Ectodermal cell (in vitro differentiated cells): ENCODE measurements around the gene PIGU.

Experiments
- H3K27ac ChIP-seq: 2 replicates; pipeline ENCODE4 v1.7.0; 2013; ENCODE audit warnings: mild to moderate bottlenecking, low read depth, low read length; ENCODE audit not compliant: insufficient read depth, poor library complexity, severe bottlenecking
- H3K27me3 ChIP-seq: 2 replicates; pipeline ENCODE4 v1.7.0; 2013; ENCODE audit warnings: mild to moderate bottlenecking, low read length; ENCODE audit not compliant: insufficient read depth, control insufficient read depth, poor library complexity, severe bottlenecking
- H3K36me3 ChIP-seq: one replicate; pipeline ENCODE4 v1.7.0; 2013; ENCODE audit warnings: low read length; ENCODE audit not compliant: control insufficient read depth, insufficient read depth
- H3K4me1 ChIP-seq: one replicate; pipeline ENCODE4 v1.7.0; 2013; ENCODE audit warnings: low read length; ENCODE audit not compliant: control insufficient read depth, insufficient read depth
- H3K4me3 ChIP-seq: 2 replicates; pipeline ENCODE4 v1.7.0; 2013; ENCODE audit warnings: low read depth, low read length, control low read depth; ENCODE audit not compliant: insufficient read depth
- H3K9me3 ChIP-seq: 2 replicates; pipeline ENCODE4 v1.7.0; 2013; ENCODE audit warnings: mild to moderate bottlenecking, low read length, moderate library complexity; ENCODE audit not compliant: control insufficient read depth
- WGBS, 2 experiments: methylation state at CpG; one replicate each; pipeline ENCODE4 v1.1.7; 2013; ENCODE audit warnings: missing lambda C conversion rate in 2 of 2; 5-methylcytosine and 5-hydroxymethylcytosine counted together

PIGU gene

DNA sequence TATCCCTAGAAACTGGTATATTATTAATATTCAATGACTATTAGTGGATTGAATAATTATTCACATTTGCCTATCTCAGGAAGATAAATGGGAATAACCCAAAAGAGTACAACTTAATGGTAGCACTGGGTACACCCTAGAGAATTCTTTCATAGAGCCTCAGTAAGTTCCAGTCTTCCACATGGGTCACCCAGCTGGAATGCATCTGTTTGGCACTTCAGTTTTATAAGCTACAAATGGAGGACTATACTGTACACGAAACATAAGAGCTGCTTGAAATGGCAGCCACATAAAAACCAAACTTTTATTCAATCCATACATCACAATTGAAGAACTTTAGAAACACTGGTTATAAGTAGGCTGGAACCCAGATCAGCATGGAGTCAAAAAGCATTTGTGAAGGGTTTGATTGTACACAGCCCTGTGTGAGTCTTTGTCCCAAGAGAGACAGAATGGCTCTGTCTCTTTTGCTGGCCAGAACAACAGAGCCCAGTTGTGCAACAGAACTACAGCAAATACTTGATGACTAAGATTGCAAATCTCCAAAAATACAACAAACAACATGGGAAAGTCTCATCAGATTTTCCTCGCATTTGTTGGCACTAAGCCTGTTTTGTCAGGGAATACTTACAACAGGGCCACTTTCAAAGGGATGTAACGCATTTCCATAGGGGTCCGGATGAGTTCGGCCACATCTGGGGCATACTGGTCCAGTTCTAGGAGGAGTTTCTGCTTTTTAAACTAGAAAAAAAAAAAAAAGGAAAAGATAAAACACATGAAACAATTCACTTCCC is 39.5 kb downstream of the PIGU start:
- H3K9me3 ChIP-seq, result no peaks in the 10 kb centered on the region
- H3K27me3 ChIP-seq, result no peaks in the 10 kb centered on the region
- H3K4me3 ChIP-seq, result no peak overlapping the region
- no peak overlapping the region for H3K27ac ChIP-seq
- peaks cover 8% of the 10 kb centered on the region for H3K36me3 ChIP-seq
- no peaks in the 10 kb centered on the region for H3K4me1 ChIP-seq
- 89 to 91% methylated on average over 5 of the region's 5 CpGs for WGBS, 2 experiments

DNA sequence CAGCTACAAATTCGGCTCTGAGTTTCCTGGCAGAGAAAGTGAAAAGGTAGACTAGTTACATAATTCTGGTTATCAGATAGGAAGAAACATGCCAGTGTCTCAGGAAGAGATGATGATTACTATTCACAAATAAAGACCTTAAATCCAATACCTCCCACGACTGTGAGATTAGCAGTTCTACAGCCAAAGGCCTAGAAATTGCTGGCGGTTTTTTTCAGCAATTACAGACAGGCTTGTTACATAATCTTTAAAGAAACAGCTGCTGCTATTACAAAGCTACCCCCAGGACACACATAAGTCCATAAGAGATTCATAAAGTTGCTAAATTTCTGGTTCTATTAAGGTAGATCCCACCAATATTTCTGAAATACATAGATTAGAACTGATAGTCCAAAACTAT is 40.2 kb downstream of the PIGU start:
- Histone ChIP-seq H3K27me3 (no peaks in the 10 kb centered on the region), H3K9me3 (no peaks in the 10 kb centered on the region), H3K27ac (no peak overlapping the region), H3K4me1 (no peaks in the 10 kb centered on the region), H3K36me3 (peaks cover 8% of the 10 kb centered on the region), H3K4me3 (no peak overlapping the region)
- 93 to 97% methylated on average over 3 of the region's 3 CpGs for WGBS, 2 experiments

DNA sequence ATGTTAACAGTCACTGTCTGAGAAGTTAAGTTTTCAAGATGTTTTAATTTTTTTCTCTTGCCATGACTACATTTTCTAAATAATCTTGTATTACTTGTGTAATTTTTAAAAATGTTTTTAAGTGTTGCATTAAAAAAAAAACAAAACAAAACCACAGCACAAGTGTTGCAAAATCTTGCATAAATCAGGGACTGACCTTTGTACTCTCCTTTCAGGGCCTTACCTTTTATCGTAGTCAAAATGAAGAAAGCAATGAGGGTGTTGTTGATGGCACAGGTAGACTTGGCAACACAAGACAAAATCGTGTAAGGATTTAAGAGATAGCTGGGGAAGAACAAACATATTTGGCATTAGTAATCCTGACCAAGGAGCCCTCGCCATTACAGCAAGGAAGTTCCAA is 42.5 kb downstream of the PIGU start:
- H3K27me3 ChIP-seq, result no peaks in the 10 kb centered on the region
- peaks cover 8% of the 10 kb centered on the region for H3K36me3 ChIP-seq
- no peaks in the 10 kb centered on the region for H3K4me1 ChIP-seq
- no peaks in the 10 kb centered on the region for H3K9me3 ChIP-seq
- no peak overlapping the region for H3K27ac ChIP-seq
- 93% methylated on average over 3 of the region's 3 CpGs for WGBS, 2 experiments
- no peak overlapping the region for H3K4me3 ChIP-seq

DNA sequence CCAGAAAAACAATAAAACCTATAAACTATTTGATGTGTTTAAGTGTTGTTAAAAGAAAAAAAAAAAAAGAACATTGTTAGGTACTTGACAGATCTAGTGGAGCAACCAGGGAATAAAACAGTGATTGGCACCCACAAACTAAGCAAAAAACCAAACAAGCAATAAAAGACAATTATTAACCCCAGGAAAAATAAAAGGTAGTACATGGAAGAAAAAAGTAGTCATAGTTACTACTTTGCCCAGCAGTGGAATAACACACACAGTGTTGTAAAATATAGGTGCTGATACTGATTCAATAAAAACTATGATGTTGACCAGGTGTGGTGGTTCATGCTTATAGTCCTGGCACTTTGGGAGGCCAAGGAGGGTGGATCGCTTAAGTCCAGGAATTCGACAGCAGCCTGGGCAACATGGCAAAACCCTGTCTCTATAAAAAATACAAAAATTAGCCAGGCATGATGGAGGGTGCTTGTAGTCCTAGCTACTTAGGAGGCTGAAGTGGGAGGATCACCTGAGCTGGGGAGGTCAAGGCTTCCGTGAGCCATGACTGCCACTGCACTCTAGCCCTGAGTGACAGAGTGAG is 43.9 kb downstream of the PIGU start:
- Histone ChIP-seq H3K27ac (no peak overlapping the region), H3K27me3 (no peaks in the 10 kb centered on the region), H3K4me3 (no peak overlapping the region), H3K36me3 (peaks cover 8% of the 10 kb centered on the region), H3K9me3 (no peaks in the 10 kb centered on the region), H3K4me1 (no peaks in the 10 kb centered on the region)
- WGBS, 2 experiments, result 90 to 94% methylated on average over 3 of the region's 3 CpGs

DNA sequence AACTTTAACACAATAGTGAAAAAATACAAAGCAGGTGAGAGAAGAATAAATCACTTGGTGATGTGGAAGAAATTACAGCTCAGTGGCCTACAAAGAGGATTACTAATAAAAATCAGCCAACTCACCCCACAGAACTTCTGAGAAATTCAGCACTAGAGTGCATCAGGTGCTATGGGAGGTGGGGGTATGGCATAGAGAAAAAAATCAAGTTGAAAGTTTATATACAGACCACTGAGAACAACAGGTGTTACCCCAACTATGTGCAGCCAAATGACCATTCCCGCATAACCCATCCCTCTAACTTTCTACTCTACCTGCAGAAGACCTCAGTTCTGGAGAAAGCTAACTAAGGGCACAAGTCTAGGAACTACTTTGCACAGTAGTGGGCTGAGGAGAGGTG is 47.0 kb downstream of the PIGU start:
- Histone ChIP-seq H3K36me3 (no peaks in the 10 kb centered on the region), H3K9me3 (no peaks in the 10 kb centered on the region), H3K4me3 (no peak overlapping the region), H3K27me3 (no peaks in the 10 kb centered on the region), H3K27ac (no peak overlapping the region), H3K4me1 (peaks cover under 1% of the 10 kb centered on the region)
- WGBS, 2 experiments, result 93 to 100% methylated on average over 1 of the region's 1 CpG

DNA sequence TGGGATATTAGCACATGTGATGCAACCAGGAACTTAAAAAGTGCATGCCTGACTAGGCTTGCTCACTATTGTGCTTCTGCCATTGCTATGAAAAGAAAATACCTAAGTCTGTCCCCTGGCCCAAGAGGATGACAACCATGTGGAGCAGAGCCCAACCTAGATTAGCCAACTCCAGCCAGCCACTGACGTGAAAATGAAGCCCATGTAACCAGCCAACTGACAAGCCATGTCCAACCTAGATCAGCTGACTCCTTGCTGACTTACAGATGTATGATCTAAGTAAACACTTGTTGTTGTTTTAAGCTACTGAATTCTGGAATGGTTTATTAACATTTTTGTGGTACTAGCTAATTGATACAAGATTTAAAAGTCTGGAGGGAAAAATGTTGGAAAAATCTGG is 47.5 kb downstream of the PIGU start:
- no peaks in the 10 kb centered on the region for H3K36me3 ChIP-seq
- H3K27me3 ChIP-seq, result no peaks in the 10 kb centered on the region
- H3K4me3 ChIP-seq, result no peak overlapping the region
- H3K27ac ChIP-seq, result no peak overlapping the region
- no peaks in the 10 kb centered on the region for H3K9me3 ChIP-seq
- H3K4me1 ChIP-seq, result peaks cover 5% of the 10 kb centered on the region
- WGBS, 2 experiments, result 88 to 97% methylated on average over 1 of the region's 1 CpG

DNA sequence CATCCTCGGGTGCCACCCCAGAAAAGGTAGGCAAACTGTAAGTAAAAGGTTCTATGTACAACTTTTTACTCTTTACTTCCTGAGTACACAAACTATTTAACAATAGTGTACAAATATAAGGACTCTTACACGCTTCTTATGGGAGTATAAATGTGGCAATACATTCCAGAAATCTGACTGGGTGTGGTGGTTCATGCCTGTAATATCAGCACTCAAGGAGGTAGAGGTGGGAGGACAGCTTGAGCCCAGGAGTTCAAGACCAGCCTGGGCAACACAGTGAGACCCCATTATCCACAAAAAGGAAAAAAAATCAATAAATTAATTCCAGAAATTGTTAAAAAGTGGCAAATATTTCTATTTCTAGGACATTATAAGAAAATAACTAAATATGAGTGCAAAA is 48.9 kb downstream of the PIGU start:
- Histone ChIP-seq H3K27me3 (no peaks in the 10 kb centered on the region), H3K27ac (no peak overlapping the region), H3K9me3 (no peaks in the 10 kb centered on the region), H3K36me3 (no peaks in the 10 kb centered on the region), H3K4me3 (no peak overlapping the region), H3K4me1 (peaks cover 5% of the 10 kb centered on the region)
- WGBS, 2 experiments, result 96 to 100% methylated on average over 1 to 2 of the region's 2 CpGs

DNA sequence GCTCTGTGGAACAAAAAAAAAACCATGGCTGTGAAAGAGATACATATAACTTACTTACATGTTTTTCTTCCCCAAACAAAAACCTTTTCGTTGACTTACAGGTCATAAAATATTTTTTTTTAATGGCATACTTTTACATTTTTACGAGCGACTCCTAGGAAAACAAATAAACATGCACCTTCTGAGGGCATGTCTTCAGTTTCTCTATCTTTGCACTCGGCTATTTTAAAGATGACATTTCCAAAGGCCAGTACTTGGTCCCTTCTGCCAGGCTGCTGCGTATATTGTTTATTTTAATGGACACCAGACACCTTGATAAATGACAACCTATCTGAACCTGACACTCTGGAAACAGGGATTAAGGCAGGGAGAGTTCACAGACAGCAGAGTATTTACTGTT is 49.4 kb downstream of the PIGU start:
- Histone ChIP-seq H3K9me3 (no peaks in the 10 kb centered on the region), H3K27ac (no peak overlapping the region), H3K27me3 (no peaks in the 10 kb centered on the region), H3K4me1 (peaks cover 5% of the 10 kb centered on the region), H3K4me3 (no peak overlapping the region), H3K36me3 (no peaks in the 10 kb centered on the region)
- WGBS, 2 experiments, result 94 to 95% methylated on average over 5 of the region's 5 CpGs

DNA sequence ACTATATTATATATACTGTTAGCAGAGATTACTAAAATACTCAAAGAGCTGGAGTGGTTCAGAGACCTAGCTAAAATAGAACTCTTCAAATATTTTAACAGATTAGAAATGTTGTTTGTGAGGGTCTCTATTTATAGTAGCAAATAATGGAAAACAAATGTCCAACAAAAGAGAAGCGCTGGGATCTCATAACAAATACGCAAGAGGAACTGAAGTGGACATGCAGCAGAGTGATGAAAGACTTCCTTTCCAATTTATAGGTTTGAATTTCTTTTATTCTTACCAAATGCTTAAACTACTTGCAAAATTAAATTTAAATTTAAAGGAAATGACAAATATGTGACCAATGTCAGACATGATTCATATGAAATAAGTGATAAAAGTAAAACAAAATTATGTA is 49.9 kb downstream of the PIGU start:
- whole genome bisulfite sequencing, 2 experiments, result 87 to 98% methylated on average over 2 of the region's 2 CpGs
- Histone ChIP-seq H3K27ac (no peak overlapping the region), H3K9me3 (no peaks in the 10 kb centered on the region), H3K27me3 (no peaks in the 10 kb centered on the region), H3K4me1 (peaks cover 5% of the 10 kb centered on the region), H3K36me3 (no peaks in the 10 kb centered on the region), H3K4me3 (no peak overlapping the region)

DNA sequence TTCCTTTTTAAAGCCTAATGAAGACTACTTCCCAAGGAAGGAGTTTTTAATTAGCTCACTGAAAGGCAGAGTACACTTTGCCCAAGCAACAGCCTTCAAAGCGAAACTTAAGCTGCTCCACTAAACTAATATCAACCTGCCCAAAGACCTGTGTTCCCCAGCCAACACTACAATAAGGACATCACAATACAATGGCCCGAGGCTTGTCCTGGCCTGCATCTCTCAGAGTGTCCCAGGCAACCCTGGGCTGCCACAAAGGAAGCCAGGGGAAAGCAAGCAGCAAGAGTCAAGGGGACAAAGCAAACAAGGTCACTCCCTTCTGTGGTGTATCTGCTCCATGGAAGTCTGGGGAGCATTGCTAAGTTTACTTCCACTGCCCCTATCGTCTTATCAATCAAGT is 52.3 kb downstream of the PIGU start:
- 80 to 81% methylated on average over 3 of the region's 3 CpGs for WGBS, 2 experiments
- H3K9me3 ChIP-seq, result no peaks in the 10 kb centered on the region
- H3K4me3 ChIP-seq, result no peak overlapping the region
- H3K4me1 ChIP-seq, result peaks cover 5% of the 10 kb centered on the region
- H3K36me3 ChIP-seq, result no peaks in the 10 kb centered on the region
- no peaks in the 10 kb centered on the region for H3K27me3 ChIP-seq
- H3K27ac ChIP-seq, result no peak overlapping the region
